SK-N-SH (cell line): Measurements from ENCODE around the gene TMEM14B. TPM values are rescaled to one million over a fixed set of nuclear protein-coding genes. Genes with fewer than 3 reads are reported as not detected.

Experiments
- CTCF ChIA-PET: fragments of 300-600, 350-600 bp; formaldehyde crosslinking; extraction: SDS; loops from one replicate; lab custom pipeline; 2021; lab: Yijun Ruan, JAX
- POLR2A ChIA-PET: fragments of 350-600 bp; sonication (Branson Sonifier 250); formaldehyde crosslinking; extraction: SDS; loops from one replicate; lab custom pipeline; 2020; ENCODE audit warnings: antibody characterized with exemption, inconsistent platforms; lab: Yijun Ruan, JAX
- DNase-seq: peaks from one replicate; pipeline ENCODE4 v3.0.0; 2012
- H2AFZ ChIP-seq: fragments of 200-600 bp; sonication (generic); 2 replicates; pipeline ENCODE4 v1.8.1; 2016; ENCODE audit warnings: antibody characterized with exemption, mild to moderate bottlenecking, low read depth
- H3F3A ChIP-seq: fragments of 200-600 bp; sonication (generic); replicated peaks from 2 replicates; pipeline ENCODE3; 2016; ENCODE audit warnings: antibody characterized with exemption, mild to moderate bottlenecking; ENCODE audit not compliant: insufficient read depth
- H3K27ac ChIP-seq, 2 experiments: fragments of 200-500 bp in 1 of 2; fragments of 200-600 bp in 1 of 2; sonication (Bioruptor generic) in 1 of 2; sonication (generic), shearing (Covaris generic) in 1 of 2; 2 replicates each; pipeline versions ENCODE4 v1.5.1 to v1.6.1; 2014 to 2016; ENCODE audit warnings: low read depth in 2 of 2, inconsistent platforms in 1 of 2, low read length in 1 of 2, mild to moderate bottlenecking in 1 of 2, mixed read lengths in 1 of 2
- H3K27me3 ChIP-seq: fragments of 200-600 bp; sonication (generic), shearing (Covaris generic); 2 replicates; pipeline ENCODE4 v1.6.1; 2016; ENCODE audit warnings: mixed run types; ENCODE audit not compliant: insufficient read depth
- H3K36me3 ChIP-seq, 2 experiments: fragments of 200-500 bp in 1 of 2; fragments of 200-600 bp in 1 of 2; sonication (Bioruptor generic) in 1 of 2; sonication (generic) in 1 of 2; replicated peaks in 1 of 2; 2 replicates each; pipeline versions ENCODE3 to v1.5.1; 2014 to 2016; ENCODE audit warnings: low read length in 1 of 2, mild to moderate bottlenecking in 1 of 2; ENCODE audit not compliant: insufficient read depth in 2 of 2, control insufficient read depth in 1 of 2
- H3K4me1 ChIP-seq, 2 experiments: fragments of 200-500 bp in 1 of 2; fragments of 200-600 bp in 1 of 2; sonication (Bioruptor generic) in 1 of 2; sonication (generic), shearing (Covaris generic) in 1 of 2; 2 replicates each; pipeline versions ENCODE4 v1.5.1 to v1.6.1; 2014 to 2016; ENCODE audit warnings: low read depth in 1 of 2, low read length in 1 of 2, mixed run types in 1 of 2; ENCODE audit not compliant: insufficient read depth in 2 of 2, control insufficient read depth in 1 of 2
- H3K4me2 ChIP-seq: fragments of 200-600 bp; sonication (generic), shearing (Covaris generic); 2 replicates; pipeline ENCODE4 v1.6.1; 2017; ENCODE audit warnings: mixed run types
- H3K4me3 ChIP-seq, 2 experiments: fragments of 200-500 bp in 1 of 2; fragments of 200-600 bp in 1 of 2; sonication (Bioruptor generic) in 1 of 2; sonication (generic), shearing (Covaris generic) in 1 of 2; 2 replicates each; pipeline versions ENCODE4 v1.5.1 to v1.8.1; 2014 to 2016; ENCODE audit warnings: low read depth in 2 of 2, inconsistent platforms in 1 of 2, low read length in 1 of 2, mild to moderate bottlenecking in 1 of 2, mixed read lengths in 1 of 2, moderate library complexity in 1 of 2
- H3K79me2 ChIP-seq: fragments of 200-600 bp; sonication (generic); 2 replicates; pipeline ENCODE4 v1.8.1; 2017; ENCODE audit warnings: mild to moderate bottlenecking; ENCODE audit not compliant: insufficient read depth
- H3K9ac ChIP-seq: fragments of 200-600 bp; sonication (generic); 2 replicates; pipeline ENCODE4 v1.6.1; 2017; ENCODE audit warnings: mixed run types
- H3K9me2 ChIP-seq: fragments of 200-600 bp; sonication (generic); 2 replicates; pipeline ENCODE4 v1.6.1; 2017; ENCODE audit warnings: mixed run types
- H3K9me3 ChIP-seq: fragments of 200-600 bp; sonication (generic); 2 replicates; pipeline ENCODE4 v1.6.1; 2017; ENCODE audit warnings: mixed run types, mild to moderate bottlenecking, moderate library complexity
- H4K20me1 ChIP-seq: fragments of 200-600 bp; sonication (generic); 2 replicates; pipeline ENCODE4 v1.6.1; 2017; ENCODE audit warnings: mild to moderate bottlenecking, mixed run types; ENCODE audit not compliant: insufficient read depth
- CTCF ChIP-seq: fragments of 200-600 bp; sonication (generic); IDR thresholded peaks from 2 replicates; pipeline ENCODE4 v1.6.1; 2017; ENCODE audit warnings: antibody characterized with exemption, mild to moderate bottlenecking, moderate library complexity
- EP300 ChIP-seq, 2 experiments: IDR thresholded peaks; 2 replicates each; pipeline versions ENCODE4 v1.4.0 to v1.6.1; 2012; ENCODE audit warnings: borderline replicate concordance in 1 of 2, low read depth in 1 of 2, low read length in 1 of 2
- FOXJ3 ChIP-seq: sonication (generic); formaldehyde crosslinking; IDR thresholded peaks from 2 replicates; pipeline ENCODE4 v1.5.1; 2020; ENCODE audit warnings: mild to moderate bottlenecking, missing genetic modification reagents
- FOXM1 ChIP-seq: IDR thresholded peaks from 2 replicates; pipeline ENCODE4 v1.4.0; 2012; ENCODE audit warnings: low read depth, mild to moderate bottlenecking
- IRF3 ChIP-seq: fragments of 150-350 bp; IDR thresholded peaks from 2 replicates; pipeline ENCODE4 v1.6.1; 2016; ENCODE audit warnings: mild to moderate bottlenecking, low read depth, low read length
- MEF2A ChIP-seq: IDR thresholded peaks from 2 replicates; pipeline ENCODE4 v1.4.0; 2012; ENCODE audit warnings: low read depth, borderline replicate concordance
- MXI1 ChIP-seq: IDR thresholded peaks from 2 replicates; pipeline ENCODE4 v1.6.1; 2012; ENCODE audit warnings: mild to moderate bottlenecking, low read depth, low read length, improper control_type of control experiment
- PBX3 ChIP-seq: IDR thresholded peaks from 2 replicates; pipeline ENCODE4; 2012
- RAD21 ChIP-seq: IDR thresholded peaks from 2 replicates; pipeline ENCODE4 v1.6.1; 2012; ENCODE audit warnings: mild to moderate bottlenecking, low read length
- REST ChIP-seq: IDR thresholded peaks from 2 replicates; pipeline ENCODE4 v1.6.1; 2012; ENCODE audit warnings: mild to moderate bottlenecking, low read depth, low read length, moderate library complexity
- RFX5 ChIP-seq: IDR thresholded peaks from 2 replicates; pipeline ENCODE4 v1.6.1; 2012; ENCODE audit warnings: mild to moderate bottlenecking, improper control_type of control experiment, low read length
- YY1 ChIP-seq: IDR thresholded peaks from 2 replicates; pipeline ENCODE4 v1.4.0; 2012; ENCODE audit warnings: low read depth, mild to moderate bottlenecking
- WGBS: methylation state at CpG from one replicate; pipeline ENCODE4 v1.1.6; 2017; ENCODE audit warnings: low lambda C conversion rate; 5-methylcytosine and 5-hydroxymethylcytosine counted together
- polyA plus RNA-seq, 3 experiments: library from polyadenylated mRNA; depleted of rRNA; stranded (reverse); fragments of >200 nt; gene quantifications; 2 replicates each; pipeline ENCODE4 v1.2.3, GENCODE V29; 2012

The TMEM14B gene
- polyA plus RNA-seq, 1 of the 3 experiments (the other 2 are of a cell fraction), result 93.6 TPM

- Histone ChIP-seq H3K27me3 (no peaks in the 10 kb centered on the region), H3K27ac (no peak overlapping the region), H3K4me3 (no peak overlapping the region), H3K9me2 (no peaks in the 10 kb centered on the region), H4K20me1 (no peaks in the 10 kb centered on the region), H2AFZ (no peak overlapping the region), H3F3A (no peaks in the 10 kb centered on the region), H3K4me2 (no peak overlapping the region), H3K79me2 (no peaks in the 10 kb centered on the region), H3K36me3 (peaks cover 5 to 6% of the 10 kb centered on the region in 2 experiments), H3K9me3 (no peaks in the 10 kb centered on the region), H3K4me1 (no peaks in the 10 kb centered on the region), H3K9ac (no peak overlapping the region)
- ChIA-PET CTCF (interaction anchor here (1.2 kb wide), 1 partner anchor 23 kb away, joined by 3 read pairs; no protein-coding TSS in a partner anchor), POLR2A (no interaction called here)
- TF ChIP-seq FOXM1 (no peak), RFX5 (no peak), YY1 (no peak), FOXJ3 (no peak), MEF2A (no peak), PBX3 (no peak), RAD21 (no peak), EP300 (IDR thresholded peaks at IDR 0.05; ENCODE audit: borderline replicate concordance in 1 of 2, low read depth in 1 of 2, low read length in 1 of 2) (no peak), MXI1 (no peak), CTCF (no peak), IRF3 (no peak), REST (no peak)
- 96% methylated on average over 8 of the region's 8 CpGs for WGBS
- DNase-seq, result no peak
Measured at GRCh38 chr6:10779076-10779475, 31.5 kb downstream of the TMEM14B start.
